GM08714 (cell line): ENCODE results near the gene TICAM2.

Experiments
- H3K4me3 ChIP-seq: fragments of 200-500 bp; sonication (Bioruptor generic); 2 replicates; pipeline ENCODE4 v1.5.1; 2014; ENCODE audit warnings: mild to moderate bottlenecking, low read length, inconsistent platforms
- ZNF274 ChIP-seq: IDR thresholded peaks from 2 replicates; pipeline ENCODE4 v1.6.1; 2012; ENCODE audit warnings: mild to moderate bottlenecking, low read depth, low read length

TICAM2 gene

GRCh38 chr5:115565233-115565632, 37.0 kb downstream of the TICAM2 start:
- H3K4me3 ChIP-seq, result no peak overlapping the region
- no peak for TF ChIP-seq ZNF274

DNA sequence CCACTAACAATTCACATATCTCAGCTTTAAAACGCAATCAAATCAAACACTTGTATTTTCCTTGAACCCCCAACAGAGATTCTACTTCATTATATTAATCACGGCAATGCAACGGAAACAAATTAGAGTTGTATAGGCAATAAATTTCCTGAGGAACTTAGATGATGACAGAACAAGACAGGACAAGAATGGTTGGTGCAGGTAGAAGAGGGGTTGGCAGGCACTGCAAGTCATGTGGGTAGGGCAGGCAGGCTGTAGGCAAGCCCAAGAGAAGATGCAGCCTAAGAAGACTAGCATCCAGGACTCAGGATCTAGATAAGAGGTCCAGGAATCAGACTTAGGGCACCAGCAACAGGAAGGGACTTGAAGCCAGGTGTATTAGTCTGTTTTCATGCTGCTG, 41.1 kb downstream of the TICAM2 start:
- TF ChIP-seq ZNF274, result no peak
- H3K4me3 ChIP-seq, result no peak overlapping the region

DNA sequence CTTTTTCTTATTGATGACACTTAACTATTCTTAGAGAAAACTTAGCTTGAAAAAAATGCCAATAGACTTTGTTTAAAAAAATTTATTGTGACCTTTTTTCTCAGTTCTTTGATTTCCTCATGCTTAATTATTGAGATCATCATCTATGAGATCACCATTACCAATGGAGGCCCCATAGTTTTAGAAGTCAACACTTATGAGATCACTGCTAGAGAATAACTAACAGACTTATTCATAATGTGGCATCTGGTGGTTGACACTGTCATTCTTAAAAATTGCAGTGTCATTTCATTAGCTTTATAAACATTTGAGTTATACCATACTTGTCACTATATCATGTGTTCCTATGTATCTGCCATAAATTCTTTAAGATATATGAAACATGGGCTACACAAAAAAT, 42.8 kb downstream of the TICAM2 start:
- TF ChIP-seq ZNF274, result no peak
- no peak overlapping the region for H3K4me3 ChIP-seq

DNA sequence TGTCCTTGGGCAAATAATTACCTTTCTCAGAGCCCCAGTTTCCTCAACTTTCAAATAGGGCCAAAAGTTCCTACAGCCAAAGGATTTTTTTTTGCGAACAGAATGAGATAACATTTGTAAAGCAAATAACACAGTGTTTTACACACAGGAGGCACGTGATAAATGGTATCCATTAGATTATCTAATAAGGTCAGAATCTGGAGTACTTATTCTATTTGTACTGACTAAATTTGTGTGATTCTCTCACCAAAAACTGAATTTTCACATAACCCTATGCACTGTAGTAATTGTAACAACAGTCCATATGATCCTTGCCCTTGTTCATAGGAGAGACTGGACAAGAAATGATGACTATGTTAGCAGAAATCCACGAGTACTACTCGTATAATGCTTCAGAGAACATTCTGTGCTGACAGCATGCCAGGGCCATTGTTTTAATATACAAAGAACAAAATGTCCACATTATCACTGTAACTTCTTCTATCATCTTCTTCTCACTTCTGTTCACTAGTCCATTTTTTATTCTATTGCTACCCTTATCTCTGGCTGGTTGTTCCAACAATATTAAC, 43.8 kb downstream of the TICAM2 start:
- TF ChIP-seq ZNF274, result no peak
- no peak overlapping the region for H3K4me3 ChIP-seq

DNA sequence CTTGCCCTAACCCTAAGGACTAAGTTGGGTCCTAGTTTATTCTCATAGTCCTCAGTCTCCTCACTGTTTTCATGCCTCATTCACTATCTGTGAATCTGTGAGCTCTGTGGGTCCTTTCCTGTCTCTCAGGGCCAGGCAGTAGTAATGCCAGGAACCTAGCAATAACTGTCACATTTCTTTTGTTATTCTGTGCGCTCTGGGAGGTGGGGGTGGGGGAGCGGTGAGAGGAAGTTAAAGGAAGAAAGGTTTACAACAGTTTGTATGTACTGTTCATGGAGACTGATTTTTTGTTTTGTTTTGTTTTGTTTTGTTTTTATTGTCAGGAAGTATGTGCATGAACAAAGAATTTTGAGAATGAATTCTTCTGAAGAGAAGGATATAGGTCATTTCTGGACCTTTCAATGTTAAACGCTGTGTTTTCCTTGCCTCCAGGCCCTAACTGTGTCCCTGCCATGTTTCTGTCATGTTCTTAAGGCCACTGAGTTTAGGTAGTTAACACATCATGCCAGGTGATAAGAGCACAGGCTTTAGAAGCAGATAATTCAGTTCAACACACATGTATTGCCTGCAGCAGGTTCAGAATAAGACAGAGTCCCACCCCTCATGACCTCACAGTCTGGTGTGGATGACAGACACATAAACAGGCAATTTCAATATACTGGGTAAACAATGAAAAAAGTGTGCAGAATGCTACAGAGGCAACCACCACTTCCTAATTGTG, 44.5 kb downstream of the TICAM2 start:
- no peak for TF ChIP-seq ZNF274
- no peak overlapping the region for H3K4me3 ChIP-seq

DNA sequence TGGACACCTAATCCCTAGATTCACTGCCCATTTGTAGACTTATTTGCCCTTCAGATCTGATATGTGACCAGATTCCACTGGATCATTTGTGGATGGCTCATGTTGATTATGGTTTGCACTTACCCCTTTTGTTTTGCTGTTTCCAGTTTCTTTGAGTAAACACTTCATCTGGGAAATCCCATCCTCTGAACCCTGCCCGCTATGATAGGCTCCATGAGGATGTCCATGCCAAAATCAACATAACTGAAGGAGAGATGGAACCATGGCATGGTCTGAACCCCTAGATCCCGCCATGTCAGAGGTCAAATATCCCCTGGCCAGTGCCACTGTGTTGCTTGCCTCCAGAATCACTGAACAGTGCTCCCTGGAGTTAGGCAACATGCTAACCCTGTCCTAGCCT, 46.0 kb downstream of the TICAM2 start:
- no peak for TF ChIP-seq ZNF274
- no peak overlapping the region for H3K4me3 ChIP-seq

DNA sequence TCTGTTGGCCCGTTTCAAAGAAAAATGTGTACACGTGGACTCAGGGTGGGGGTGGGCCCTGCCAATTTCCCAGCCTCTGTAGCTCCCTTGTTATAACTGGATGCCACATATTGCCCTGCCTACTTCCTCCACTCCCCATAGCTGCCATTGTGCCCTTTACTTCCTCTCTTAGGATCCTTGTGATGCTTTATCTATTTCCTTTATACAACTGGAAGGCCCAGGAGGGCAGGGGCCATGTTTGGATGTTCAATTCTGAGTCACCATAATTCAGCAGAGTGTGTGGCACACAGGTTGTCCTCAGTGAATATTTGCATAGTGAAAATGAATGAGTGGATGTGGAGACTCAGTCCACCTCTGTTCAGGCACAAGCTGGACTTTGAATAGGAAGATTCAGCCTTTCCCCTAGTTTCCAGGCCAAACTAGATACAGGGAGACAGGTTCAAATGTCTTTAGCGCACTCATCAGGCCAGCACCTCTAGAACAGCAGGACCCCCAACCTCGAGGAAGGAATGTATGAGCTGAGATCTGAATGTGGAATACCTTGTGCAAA, 47.1 kb downstream of the TICAM2 start:
- H3K4me3 ChIP-seq, result no peak overlapping the region
- TF ChIP-seq ZNF274, result no peak

- no peak overlapping the region for H3K4me3 ChIP-seq
- TF ChIP-seq ZNF274, result no peak
Observed at GRCh38 chr5:115553082-115553481, 49.2 kb downstream of the TICAM2 start.

DNA sequence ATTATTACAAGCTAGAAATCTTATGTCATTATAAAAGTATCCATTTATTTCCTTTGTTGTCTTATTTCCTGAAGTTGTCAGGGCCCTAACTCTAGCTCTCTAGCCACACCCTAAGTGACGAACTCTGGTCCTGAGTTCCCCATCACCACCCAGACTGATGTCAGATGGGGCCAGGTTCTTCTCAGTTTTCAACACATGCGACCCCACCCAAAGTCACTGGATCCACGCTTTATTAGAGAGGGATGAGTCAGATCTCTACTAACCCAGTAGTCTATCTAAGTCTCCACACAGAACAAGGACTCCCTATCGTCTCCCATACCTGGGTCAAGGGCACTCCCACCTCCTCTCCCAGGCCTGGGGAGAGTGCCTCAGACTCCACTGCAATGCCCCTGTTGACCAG, 50.9 kb downstream of the TICAM2 start:
- no peak overlapping the region for H3K4me3 ChIP-seq
- no peak for TF ChIP-seq ZNF274

DNA sequence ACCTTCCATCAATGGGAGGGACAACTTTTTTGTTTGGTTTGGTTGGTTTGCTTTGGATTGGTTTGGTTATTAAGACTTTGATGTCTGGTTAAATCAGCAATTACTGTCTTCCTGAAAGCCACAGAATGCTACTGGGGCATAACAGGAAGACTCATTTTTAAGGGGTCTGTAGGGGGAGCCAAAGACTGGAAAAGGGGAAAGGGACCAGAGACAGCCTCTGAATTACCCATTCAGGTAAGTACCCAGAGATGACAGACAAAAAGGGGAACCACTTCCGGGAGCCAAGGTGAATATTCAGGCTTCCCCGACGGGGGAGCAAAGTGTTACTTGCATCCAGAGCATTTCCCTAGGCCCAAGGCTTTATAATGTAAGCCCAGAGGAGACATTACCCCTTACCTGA, 53.1 kb downstream of the TICAM2 start:
- TF ChIP-seq ZNF274, result no peak
- no peak overlapping the region for H3K4me3 ChIP-seq

GRCh38 chr5:115548683-115549082, 53.6 kb downstream of the TICAM2 start:
- TF ChIP-seq ZNF274, result no peak
- no peak overlapping the region for H3K4me3 ChIP-seq

DNA sequence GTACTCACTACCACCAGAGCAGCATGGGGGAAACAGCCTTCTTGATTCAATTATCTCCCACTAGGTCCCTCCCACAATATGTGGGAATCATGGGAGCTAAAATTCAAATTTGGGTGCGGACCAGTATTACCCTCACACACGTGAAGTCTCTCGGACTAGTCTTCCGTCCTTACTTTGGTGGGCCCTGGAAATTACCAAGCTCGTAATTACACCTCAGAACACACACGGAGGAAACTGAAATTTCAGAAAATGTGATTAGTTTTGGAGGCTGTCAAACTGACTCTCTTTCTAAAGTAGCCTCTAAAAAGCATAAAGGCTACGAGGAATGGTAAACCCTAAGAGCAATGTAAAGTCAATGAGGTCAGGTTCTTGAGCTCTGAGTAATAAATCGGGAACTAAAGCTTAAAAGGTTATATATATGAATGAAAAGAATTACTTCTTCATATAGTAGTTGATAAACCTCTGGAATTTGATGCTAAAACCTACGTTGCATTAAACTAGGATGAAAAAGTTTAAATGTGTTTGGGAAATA, 56.9 kb downstream of the TICAM2 start:
- TF ChIP-seq ZNF274, result no peak
- H3K4me3 ChIP-seq, result no peak overlapping the region; the same call in 1 of the 2 replicates

DNA sequence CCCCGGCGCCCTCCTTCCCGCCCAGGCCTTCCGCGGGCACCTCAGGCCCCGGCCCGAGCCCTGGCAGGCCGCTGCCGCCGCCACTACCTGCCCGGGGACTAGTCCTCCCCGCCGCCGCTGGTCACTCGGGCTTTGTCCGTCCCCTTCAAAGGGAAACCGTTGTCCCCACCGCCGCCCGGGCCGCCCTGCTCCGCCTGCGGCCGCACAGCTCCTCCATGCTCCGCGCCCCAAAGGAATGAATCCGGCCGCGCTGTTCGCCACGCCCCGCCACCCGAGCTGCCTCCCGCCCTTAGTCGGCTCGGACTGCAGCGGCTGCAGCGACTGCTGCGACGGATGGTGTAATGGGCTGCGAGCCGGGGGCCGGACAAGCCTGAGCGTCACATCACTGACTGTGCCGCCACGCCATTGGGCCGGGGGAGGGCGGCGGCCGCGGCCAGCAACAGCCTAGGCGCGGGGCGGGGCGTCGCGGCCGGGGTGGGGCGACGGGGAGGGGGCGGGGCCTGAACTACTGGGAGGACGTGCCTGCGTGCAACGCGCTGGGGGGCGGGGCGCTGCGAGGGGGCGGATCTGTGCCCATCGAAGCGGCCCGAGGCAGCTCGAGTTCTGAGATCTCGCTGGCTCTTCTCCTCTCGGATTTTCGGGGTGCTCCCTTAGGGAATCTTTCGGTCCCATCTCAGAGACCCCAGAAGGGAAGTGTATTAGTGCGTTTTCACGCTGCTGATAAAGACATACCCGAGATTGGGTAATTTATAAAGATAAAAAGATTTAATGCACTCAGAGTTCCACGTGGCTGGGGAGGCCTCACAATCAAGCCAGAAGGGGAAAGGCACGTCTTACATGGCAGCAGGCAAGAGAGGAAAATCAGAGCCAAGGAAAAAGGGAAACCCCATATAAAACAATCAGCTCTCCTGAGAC, 57.6 kb downstream of the TICAM2 start, which contains the start of gene FEM1C:
Gene FEM1C (minus strand): TSS at position 340 of the 915 bp plus-strand sequence. CDS start 1,282 bp downstream, outside the sequence.
- H3K4me3 ChIP-seq, result peak within 1 kb of the TSS; percentile 97
- no peak for TF ChIP-seq ZNF274

GRCh38 chr5:115544043-115544435, 58.2 kb downstream of the TICAM2 start:
- H3K4me3 ChIP-seq, result peak overlapping the region; percentile 97
- no peak for TF ChIP-seq ZNF274

DNA sequence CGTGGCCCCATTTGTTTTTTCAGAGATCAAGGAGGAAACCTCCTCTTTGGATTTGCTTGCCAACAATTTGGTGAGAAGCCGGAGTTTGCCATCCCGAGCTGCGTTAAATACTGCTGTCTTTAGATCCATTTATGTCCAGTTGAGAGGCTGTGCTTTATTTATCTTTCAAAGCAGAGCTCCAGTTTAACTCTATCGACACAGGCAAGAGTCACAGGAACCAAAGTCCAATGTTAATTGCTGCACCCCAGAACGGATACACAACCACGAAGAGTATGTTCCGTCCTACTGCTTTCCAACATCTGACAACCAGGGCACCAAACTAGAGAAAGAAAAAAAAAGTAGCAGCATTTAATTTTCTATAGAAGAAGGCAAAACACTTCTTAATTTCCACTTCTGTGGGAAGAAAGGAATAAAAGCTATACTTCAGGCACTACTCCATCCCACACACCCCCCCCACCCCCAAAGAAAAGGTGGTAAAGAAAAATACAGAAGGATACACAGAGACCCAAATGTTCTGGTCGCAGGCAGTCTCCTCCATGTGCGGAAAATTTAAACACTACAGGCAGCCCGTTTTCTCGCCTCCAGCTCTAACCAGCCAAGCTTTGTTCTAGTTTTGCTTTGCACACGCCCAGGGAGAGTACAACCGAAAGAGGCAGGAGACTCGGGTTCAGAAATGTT, 58.8 kb downstream of the TICAM2 start:
- peak overlapping the region; percentile 97 for H3K4me3 ChIP-seq
- no peak for TF ChIP-seq ZNF274
